Measurements from ENCODE around the gene TMEM106A. TPM values are rescaled to one million over a fixed set of nuclear protein-coding genes. Genes with fewer than 3 reads are reported as not detected.
"Not testable (repeated sequence)": the region's sequence is repeated elsewhere in the genome, so short reads cannot be mapped to it uniquely, and the experiment has no call there.

Gene TMEM106A
- total and polyA plus RNA-seq, 5 experiments from 2014 or later = 4.1 to 18.0 (median 5.5) TPM

DNA sequence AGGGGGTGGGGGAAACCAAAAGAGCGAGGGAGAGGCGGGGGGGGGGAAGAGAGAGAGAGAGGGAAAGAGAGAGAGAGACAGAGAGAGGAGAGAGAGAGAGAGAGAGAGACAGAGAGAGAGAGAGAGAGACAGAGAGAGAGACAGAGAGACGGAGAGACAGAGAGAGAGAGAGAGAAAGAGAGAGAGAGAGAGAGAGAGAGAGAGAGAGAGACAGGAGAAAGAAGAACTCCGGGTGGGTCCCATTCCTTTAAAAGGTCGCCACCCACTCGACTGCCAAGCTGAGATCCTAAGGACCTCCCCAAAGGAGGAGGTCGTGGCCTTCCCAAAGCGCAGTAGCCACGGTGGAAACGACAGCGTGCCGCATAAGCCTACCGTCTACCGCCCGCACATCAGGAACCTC, 21.6 kb downstream of the TMEM106A start:
- DNase-seq, H3K9me3 Mint-ChIP-seq, H3K27me3 Mint-ChIP-seq, H3K27ac Mint-ChIP-seq, H3K36me3 Mint-ChIP-seq, H3K4me1 Mint-ChIP-seq, ATAC-seq, H3K4me3 Mint-ChIP-seq, POLR2A ChIA-PET: not testable (repeated sequence)

DNA sequence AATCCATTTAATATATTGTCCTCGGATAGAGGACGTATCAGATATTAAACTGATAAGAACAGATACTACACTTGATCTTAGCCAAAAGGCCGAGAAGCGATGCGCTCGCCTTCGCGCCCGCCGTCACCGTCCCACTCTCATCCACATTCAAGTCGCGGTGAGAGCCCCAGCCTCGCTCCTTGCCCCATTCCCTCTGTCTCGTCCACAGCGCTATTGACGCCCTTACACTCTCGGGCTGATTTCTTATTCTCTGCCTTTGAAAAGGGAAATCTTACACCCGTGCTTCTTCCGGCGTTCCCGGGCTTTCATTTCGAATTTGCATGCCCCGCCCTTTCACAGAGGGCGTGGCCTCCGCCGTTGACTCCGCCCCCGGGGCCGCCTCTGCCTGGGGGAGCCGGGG, 22.2 kb downstream of the TMEM106A start, which contains the start of gene RNU2-1:
RNU2-1 (minus strand) TSS at position 101 of the 400 bp plus-strand sequence.
- H3K9me3 Mint-ChIP-seq, H3K4me1 Mint-ChIP-seq, ATAC-seq, POLR2A ChIA-PET, H3K27ac Mint-ChIP-seq, H3K4me3 Mint-ChIP-seq, H3K36me3 Mint-ChIP-seq, H3K27me3 Mint-ChIP-seq, DNase-seq: not testable (repeated sequence)

DNA sequence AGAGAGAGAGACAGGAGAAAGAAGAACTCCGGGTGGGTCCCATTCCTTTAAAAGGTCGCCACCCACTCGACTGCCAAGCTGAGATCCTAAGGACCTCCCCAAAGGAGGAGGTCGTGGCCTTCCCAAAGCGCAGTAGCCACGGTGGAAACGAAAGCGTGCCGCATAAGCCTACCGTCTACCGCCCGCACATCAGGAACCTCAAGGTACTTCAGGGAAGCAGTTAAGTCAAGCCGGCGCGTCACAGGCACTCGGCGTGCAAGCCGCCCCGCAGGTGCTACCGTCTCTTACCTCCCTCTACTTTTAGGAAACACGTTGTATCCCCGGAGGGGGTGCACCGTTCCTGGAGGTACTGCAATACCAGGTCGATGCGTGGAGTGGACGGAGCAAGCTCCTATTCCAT, 27.9 kb downstream of the TMEM106A start:
- H3K4me1 Mint-ChIP-seq, H3K27ac Mint-ChIP-seq, POLR2A ChIA-PET, H3K9me3 Mint-ChIP-seq, H3K36me3 Mint-ChIP-seq, DNase-seq, H3K27me3 Mint-ChIP-seq: not testable (repeated sequence)
- peak in 1 of 2 donors; percentile 36 for ATAC-seq
- peak overlapping the region in 1 of 10 donors; percentile 10 for H3K4me3 Mint-ChIP-seq

- H3K4me3 Mint-ChIP-seq, H3K4me1 Mint-ChIP-seq, H3K36me3 Mint-ChIP-seq, DNase-seq, H3K9me3 Mint-ChIP-seq, H3K27ac Mint-ChIP-seq, POLR2A ChIA-PET, H3K27me3 Mint-ChIP-seq: not testable (repeated sequence)
- peak in 1 of 2 donors; percentile 36 for ATAC-seq
Measured at GRCh38 chr17:43240596-43241352, 29.1 kb downstream of the TMEM106A start.

- H3K4me1 Mint-ChIP-seq, H3K4me3 Mint-ChIP-seq, H3K36me3 Mint-ChIP-seq, H3K9me3 Mint-ChIP-seq, H3K27ac Mint-ChIP-seq, H3K27me3 Mint-ChIP-seq, ATAC-seq, POLR2A ChIA-PET: not testable (repeated sequence)
- peak in 5 of 10 donors; percentile 49 to 73 (median 58) for DNase-seq
Measured at GRCh38 chr17:43246456-43246855, 34.8 kb downstream of the TMEM106A start.

Other genes starting within 250 kb of the TMEM106A start
- gene AARSD1, start 247.4 kb upstream of the TMEM106A start, total RNA-seq = 10 to 100 TPM; 60.3 to 70.4 TPM
- 10 to 100 TPM; 40.5 to 56.2 (median 45.2) TPM for gene AARSD1, start 247.4 kb upstream of the TMEM106A start, polyA plus RNA-seq
- gene PTGES3L, start 231.8 kb upstream of the TMEM106A start, total RNA-seq = under 1 TPM; 0.38 to 0.49 TPM
- gene PTGES3L, start 231.8 kb upstream of the TMEM106A start, polyA plus RNA-seq = under 1 TPM in 2 of 3 donors, not detected in 1; 0.30 to 0.51 TPM
- 10 to 100 TPM; 18.6 to 18.8 TPM for gene RUNDC1, start 231.3 kb upstream of the TMEM106A start, total RNA-seq
- 10 to 100 TPM; 11.8 to 15.9 (median 14.6) TPM for gene RUNDC1, start 231.3 kb upstream of the TMEM106A start, polyA plus RNA-seq
- 1,000 to 10,000 TPM; 1,609 to 1,640 TPM for gene RPL27, start 213.5 kb upstream of the TMEM106A start, total RNA-seq
- gene RPL27, start 213.5 kb upstream of the TMEM106A start, polyA plus RNA-seq = 1,000 to 10,000 TPM; 2,416 to 2,846 (median 2,434) TPM
- 10 to 100 TPM; 35.7 to 39.1 TPM for gene IFI35, start 205.1 kb upstream of the TMEM106A start, total RNA-seq
- gene IFI35, start 205.1 kb upstream of the TMEM106A start, polyA plus RNA-seq = 10 to 100 TPM; 44.8 to 49.8 (median 47.2) TPM
- 10 to 100 TPM; 36.7 to 42.2 TPM for gene VAT1, start 189.5 kb upstream of the TMEM106A start, total RNA-seq
- gene VAT1, start 189.5 kb upstream of the TMEM106A start, polyA plus RNA-seq = 10 to 100 TPM; 24.7 to 33.9 (median 28.2) TPM
- gene RND2, start 186.6 kb upstream of the TMEM106A start, total RNA-seq = under 1 TPM in 1 of 2 experiments, not detected in 1; 0.16 TPM
- gene RND2, start 186.6 kb upstream of the TMEM106A start, polyA plus RNA-seq = under 1 TPM in 2 of 3 donors, not detected in 1; 0.08 to 0.09 TPM
- gene BRCA1, start 86.5 kb upstream of the TMEM106A start, total RNA-seq = 1 to 10 TPM; 5.8 to 6.2 TPM
- gene BRCA1, start 86.5 kb upstream of the TMEM106A start, polyA plus RNA-seq = 1 to 10 TPM in 2 of 3 donors, under 1 TPM in 1; 0.35 to 1.8 (median 1.2) TPM
- 10 to 100 TPM; 81.3 to 88.0 TPM for gene NBR1, start 40.7 kb upstream of the TMEM106A start, total RNA-seq
- gene NBR1, start 40.7 kb upstream of the TMEM106A start, polyA plus RNA-seq = 10 to 100 TPM; 63.3 to 73.2 (median 68.1) TPM
- 1 to 10 TPM; 1.4 to 2.1 TPM for gene CCDC200, start 16.7 kb downstream of the TMEM106A start, total RNA-seq
- gene CCDC200, start 16.7 kb downstream of the TMEM106A start, polyA plus RNA-seq = under 1 TPM in 2 of 3 donors, not detected in 1; 0.69 to 0.73 TPM
- gene RNU2-1, start 22.1 kb downstream of the TMEM106A start, total RNA-seq = 1,000 to 10,000 TPM; 8,620 to 8,904 TPM
- gene RNU2-1, start 22.1 kb downstream of the TMEM106A start, polyA plus RNA-seq = not detected
- gene ARL4D, start 187.1 kb downstream of the TMEM106A start, total RNA-seq = 1 to 10 TPM; 1.6 to 2.4 TPM
- 1 to 10 TPM; 1.1 to 3.2 (median 2.2) TPM for gene ARL4D, start 187.1 kb downstream of the TMEM106A start, polyA plus RNA-seq

Measured in naive thymus-derived CD8-positive, alpha-beta T cell (primary cell).